GM23248 (cell line): Measurements from ENCODE around the gene PDLIM7. TPM values are rescaled to one million over a fixed set of nuclear protein-coding genes. Genes with fewer than 3 reads are reported as not detected.

Source experiments
- DNase-seq: peaks from one replicate; pipeline ENCODE4 v3.0.0-alpha.2; 2015
- H2AFZ ChIP-seq: fragments of 200-600 bp; sonication (generic); 2 replicates; pipeline ENCODE4 v1.6.1; 2016; ENCODE audit warnings: antibody characterized with exemption
- H3F3A ChIP-seq: fragments of 200-600 bp; sonication (generic); 2 replicates; pipeline ENCODE4 v1.6.1; 2016; ENCODE audit warnings: mild to moderate bottlenecking, antibody characterized with exemption, mixed run types; ENCODE audit not compliant: insufficient read depth
- H3K27ac ChIP-seq: fragments of 200-600 bp; sonication (generic); 2 replicates; pipeline ENCODE4 v1.5.1; 2016; ENCODE audit warnings: mild to moderate bottlenecking
- H3K27me3 ChIP-seq: fragments of 200-600 bp; sonication (generic); replicated peaks from 2 replicates; pipeline ENCODE4 v1.6.1; 2016; ENCODE audit warnings: mild to moderate bottlenecking; ENCODE audit not compliant: insufficient read depth
- H3K36me3 ChIP-seq: fragments of 200-600 bp; sonication (generic); 2 replicates; pipeline ENCODE4 v1.6.1; 2016; ENCODE audit warnings: low read depth, mild to moderate bottlenecking
- H3K4me1 ChIP-seq: fragments of 200-600 bp; sonication (generic); 2 replicates; pipeline ENCODE4 v1.6.1; 2016; ENCODE audit warnings: mild to moderate bottlenecking; ENCODE audit not compliant: insufficient read depth
- H3K4me2 ChIP-seq: fragments of 200-600 bp; sonication (generic); one replicate; pipeline ENCODE4 v1.6.1; 2016; ENCODE audit warnings: mild to moderate bottlenecking; ENCODE audit not compliant: unreplicated experiment
- H3K4me3 ChIP-seq: fragments of 200-600 bp; sonication (generic); 2 replicates; pipeline ENCODE4 v1.5.1; 2016; ENCODE audit warnings: mild to moderate bottlenecking
- H3K79me2 ChIP-seq: fragments of 200-600 bp; sonication (generic); 2 replicates; pipeline ENCODE4 v1.6.1; 2016; ENCODE audit warnings: mild to moderate bottlenecking; ENCODE audit not compliant: insufficient read depth
- H3K9ac ChIP-seq: fragments of 200-600 bp; sonication (generic); 2 replicates; pipeline ENCODE4 v1.6.1; 2016; ENCODE audit warnings: mild to moderate bottlenecking
- H3K9me2 ChIP-seq: fragments of 200-600 bp; sonication (generic); 2 replicates; pipeline ENCODE4 v1.6.1; 2016; ENCODE audit warnings: mixed run types, mild to moderate bottlenecking, moderate library complexity; ENCODE audit not compliant: insufficient read depth
- H3K9me3 ChIP-seq: fragments of 200-600 bp; sonication (generic); one replicate; pipeline ENCODE4 v1.6.1; 2017; ENCODE audit warnings: low read depth
- H4K20me1 ChIP-seq: fragments of 200-600 bp; sonication (generic); 2 replicates; pipeline ENCODE4 v1.6.0; 2016; ENCODE audit not compliant: insufficient read depth
- EZH2 ChIP-seq: fragments of 200-600 bp; sonication (generic); IDR thresholded peaks from 2 replicates; pipeline ENCODE4 v1.6.1; 2018; ENCODE audit warnings: antibody characterized with exemption, mild to moderate bottlenecking; ENCODE audit not compliant: insufficient read depth, poor library complexity, severe bottlenecking
- EZH2phosphoT487 ChIP-seq: fragments of 200-600 bp; sonication (generic); IDR thresholded peaks from 2 replicates; pipeline ENCODE4 v1.6.1; 2018; ENCODE audit warnings: antibody characterized with exemption, moderate library complexity, mild to moderate bottlenecking, low read depth; ENCODE audit not compliant: insufficient read depth
- WGBS, 2 experiments: methylation state at CpG; one replicate each; pipeline ENCODE4 v1.1.6; 2015 to 2017; ENCODE audit warnings: low lambda C conversion rate in 2 of 2, low coverage in 1 of 2; ENCODE audit errors: missing lambda C conversion rate in 2 of 2; 5-methylcytosine and 5-hydroxymethylcytosine counted together
- in situ Hi-C: fragments of 300-500 bp; cut with MboI; formaldehyde crosslinking; loops from 2 replicates; pipeline ENCODE4 v1.15.0; 2020
- polyA plus RNA-seq: library from polyadenylated mRNA; unstranded; fragments of >200 nt; fragmentation: Nextera tagmentation; extraction: Ambion mirVana; gene quantifications from 2 replicates; pipeline ENCODE4 v1.2.1, GENCODE V29; 2016
- total RNA-seq: library from RNA; depleted of rRNA; stranded (reverse); fragments of >200 nt; shearing (Covaris generic); gene quantifications from 2 replicates; pipeline ENCODE4 v1.2.3, GENCODE V29; 2014

The PDLIM7 gene
- total and polyA plus RNA-seq, 2 experiments from 2014 or later: 320 to 556 TPM

- no peak overlapping the region for H3K9ac ChIP-seq
- H3K4me1 ChIP-seq: peaks cover 11% of the 10 kb centered on the region
- no peak overlapping the region for H3K4me2 ChIP-seq
- H3K9me2 ChIP-seq: no peaks in the 10 kb centered on the region
- H3K36me3 ChIP-seq: peaks cover 9% of the 10 kb centered on the region; the same call in 1 of the 2 replicates
- no peak for DNase-seq
- H3K79me2 ChIP-seq: peaks cover 27% of the 10 kb centered on the region
- H2AFZ ChIP-seq: no peak overlapping the region
- H3K27me3 ChIP-seq: no peaks in the 10 kb centered on the region
- no peak overlapping the region for H3K4me3 ChIP-seq
- in situ Hi-C loops: no loop called here
- 97% methylated on average over 14 to 15 of the region's 15 CpGs for WGBS, 2 experiments
- no peak for TF ChIP-seq EZH2
- no peak for TF ChIP-seq EZH2phosphoT487
- H3K27ac ChIP-seq: no peak overlapping the region
- H3K9me3 ChIP-seq: no peaks in the 10 kb centered on the region
- no peaks in the 10 kb centered on the region for H4K20me1 ChIP-seq
- H3F3A ChIP-seq: no peaks in the 10 kb centered on the region
These were observed 16.1 kb upstream of the PDLIM7 start for GRCh38 chr5:177513500-177513899.

DNA sequence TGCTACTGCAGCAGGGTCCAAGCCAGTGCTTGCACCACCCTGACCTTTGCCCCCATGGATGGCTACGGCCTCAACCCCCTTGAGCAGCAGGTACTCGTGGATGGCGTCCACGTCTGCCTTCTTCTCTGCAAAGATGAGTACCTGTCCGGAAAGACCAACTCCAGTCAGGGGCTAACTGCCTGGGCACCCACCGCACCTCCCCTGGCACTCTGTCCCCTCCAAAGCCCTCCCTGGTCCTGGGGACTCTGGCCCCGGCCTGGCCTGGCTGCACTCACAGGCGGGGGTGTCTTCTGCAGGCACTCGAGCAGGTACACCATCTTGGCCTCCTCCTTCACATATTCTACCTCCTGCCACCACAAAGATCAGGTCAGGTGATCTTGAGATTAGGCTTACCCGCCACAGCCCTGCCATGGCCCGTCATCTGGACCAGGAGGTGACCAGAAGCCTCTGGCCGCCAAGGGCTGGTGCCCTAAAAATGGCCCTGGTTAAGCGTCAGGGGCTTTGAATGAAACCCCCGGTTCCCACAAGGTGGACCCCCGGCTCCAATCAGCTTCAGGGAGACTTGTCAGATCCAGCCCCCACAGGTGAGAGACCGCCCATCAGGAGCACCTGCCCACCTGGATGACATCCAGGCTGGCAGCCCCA lies 15.5 kb upstream of the PDLIM7 start:
- 86 to 93% methylated on average over 16 of the region's 16 CpGs for WGBS, 2 experiments
- H3K4me3 ChIP-seq: no peak overlapping the region
- H2AFZ ChIP-seq: no peak overlapping the region
- H3K9me3 ChIP-seq: no peaks in the 10 kb centered on the region
- TF ChIP-seq EZH2phosphoT487: no peak
- TF ChIP-seq EZH2: no peak
- DNase-seq: no peak
- in situ Hi-C loops: no loop called here
- no peak overlapping the region for H3K4me2 ChIP-seq
- peaks cover 11% of the 10 kb centered on the region for H3K4me1 ChIP-seq
- H3K27me3 ChIP-seq: no peaks in the 10 kb centered on the region
- H3K27ac ChIP-seq: no peak overlapping the region
- peaks cover 9% of the 10 kb centered on the region; the same call in 1 of the 2 replicates for H3K36me3 ChIP-seq
- H3F3A ChIP-seq: no peaks in the 10 kb centered on the region
- H3K9ac ChIP-seq: no peak overlapping the region
- H4K20me1 ChIP-seq: no peaks in the 10 kb centered on the region
- H3K79me2 ChIP-seq: peaks cover 27% of the 10 kb centered on the region
- no peaks in the 10 kb centered on the region for H3K9me2 ChIP-seq

DNA sequence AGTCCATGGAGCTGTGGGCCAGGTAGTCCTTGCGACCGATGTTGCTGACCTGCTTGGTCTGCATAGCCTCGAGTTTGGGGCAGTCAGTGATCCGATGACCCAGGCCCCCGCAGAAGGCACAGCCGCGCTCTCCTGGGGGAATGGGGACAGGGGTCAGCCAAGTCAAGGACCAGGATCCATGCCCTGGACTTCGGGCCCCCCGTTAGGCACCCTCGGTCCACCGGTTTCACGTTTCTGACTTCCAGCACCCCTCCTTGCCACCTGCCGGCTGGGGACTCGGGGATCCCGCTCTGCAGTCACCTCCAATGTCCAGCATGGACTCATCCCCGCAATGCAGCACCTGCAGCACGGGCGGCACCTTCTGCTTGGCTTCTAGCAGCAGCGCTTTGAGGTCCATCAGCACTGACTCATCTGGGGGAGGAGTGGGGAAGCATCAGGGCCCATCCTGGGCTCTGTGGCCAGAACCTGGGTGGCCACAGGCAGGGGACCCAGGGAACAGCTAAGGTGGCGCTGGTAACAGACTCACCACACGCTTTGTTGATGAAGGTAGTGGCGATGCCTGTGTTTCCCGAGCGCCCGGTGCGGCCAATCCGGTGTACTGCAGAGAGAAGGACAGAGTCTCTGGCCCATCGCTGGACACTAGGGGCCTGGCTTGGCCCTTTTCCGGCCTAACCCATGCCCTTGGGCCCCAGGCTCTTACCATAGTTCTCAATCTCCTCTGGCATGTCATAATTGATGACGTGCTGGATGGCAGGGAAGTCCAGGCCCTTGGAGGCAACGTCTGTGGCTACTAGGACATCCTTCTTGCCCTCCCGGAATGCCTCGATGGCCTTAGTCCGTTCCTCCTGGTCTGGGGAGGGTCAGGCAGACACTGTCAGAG lies 14.6 kb upstream of the PDLIM7 start:
- Histone ChIP-seq H3F3A (no peaks in the 10 kb centered on the region), H3K9me2 (no peaks in the 10 kb centered on the region), H3K27ac (no peak overlapping the region), H3K4me3 (no peak overlapping the region), H3K4me1 (peaks cover 11% of the 10 kb centered on the region), H2AFZ (no peak overlapping the region), H3K79me2 (peaks cover 27% of the 10 kb centered on the region), H3K9ac (no peak overlapping the region), H3K27me3 (no peaks in the 10 kb centered on the region), H3K9me3 (no peaks in the 10 kb centered on the region), H3K36me3 (peaks cover 9% of the 10 kb centered on the region; the same call in 1 of the 2 replicates), H3K4me2 (no peak overlapping the region), H4K20me1 (no peaks in the 10 kb centered on the region)
- 88 to 92% methylated on average over 33 to 34 of the region's 34 CpGs for WGBS, 2 experiments
- TF ChIP-seq EZH2phosphoT487 (no peak), EZH2 (no peak)
- DNase-seq: no peak
- in situ Hi-C loops: no loop called here

DNA sequence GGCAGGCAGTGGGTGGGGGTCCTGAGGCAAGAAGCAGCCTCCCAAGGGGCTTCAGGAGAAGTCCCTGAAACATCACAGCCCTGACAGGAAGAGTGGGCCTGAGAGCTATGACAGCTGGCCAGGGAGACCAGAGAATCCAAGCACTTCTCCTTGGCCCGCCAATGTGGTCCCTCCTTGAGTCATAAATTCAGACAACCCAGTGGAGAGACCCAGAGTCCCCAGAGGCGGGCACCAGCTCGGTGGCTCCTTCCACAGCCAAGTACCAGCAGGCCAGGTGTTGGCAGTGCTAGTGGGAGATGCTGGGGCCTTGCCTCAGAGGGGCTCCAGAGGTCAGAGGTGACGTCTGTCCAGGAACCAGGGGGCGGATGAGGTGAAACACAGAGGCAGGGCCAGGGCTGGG lies 13.8 kb upstream of the PDLIM7 start:
- Histone ChIP-seq H3K79me2 (peaks cover 23% of the 10 kb centered on the region), H3F3A (no peaks in the 10 kb centered on the region), H3K27me3 (no peaks in the 10 kb centered on the region), H3K4me2 (no peak overlapping the region), H3K9ac (no peak overlapping the region), H3K36me3 (peaks cover 9% of the 10 kb centered on the region; the same call in 1 of the 2 replicates), H2AFZ (no peak overlapping the region), H3K4me1 (peaks cover 11% of the 10 kb centered on the region), H3K9me3 (no peaks in the 10 kb centered on the region), H4K20me1 (no peaks in the 10 kb centered on the region), H3K9me2 (no peaks in the 10 kb centered on the region), H3K27ac (no peak overlapping the region), H3K4me3 (no peak overlapping the region)
- no peak for DNase-seq
- TF ChIP-seq EZH2phosphoT487 (no peak), EZH2 (no peak)
- in situ Hi-C loops: no loop called here
- WGBS, 2 experiments: 92 to 93% methylated on average over 4 to 5 of the region's 5 CpGs
